Uterus (tissue), 4 donors: ENCODE data around the gene PPM1M. TPM values are rescaled to one million over a fixed set of nuclear protein-coding genes. Genes with fewer than 3 reads are reported as not detected.

Source experiments
- DNase-seq, 2 donors: peaks; one replicate each; pipeline ENCODE4 v3.0.0-alpha.2; 2019 to 2020
- H3K27ac ChIP-seq, 2 donors: fragments of 200-600 bp; sonication (generic); 1 replicate in 1 of 2; 2 replicates in 1 of 2; pipeline ENCODE4 v1.5.1; 2016 to 2018
- H3K27me3 ChIP-seq, 2 donors: fragments of 200-600 bp; sonication (generic); one replicate each; pipeline ENCODE4 v1.5.1; 2018 to 2019; ENCODE audit warnings: control low read depth in 1 of 2
- H3K36me3 ChIP-seq, 2 donors: fragments of 200-600 bp; sonication (generic); one replicate each; pipeline ENCODE4 v1.5.1; 2019; ENCODE audit warnings: control low read depth in 1 of 2
- H3K4me1 ChIP-seq, 2 donors: fragments of 200-600 bp; sonication (generic); one replicate each; pipeline ENCODE4 v1.5.1; 2018 to 2019; ENCODE audit warnings: control low read depth in 1 of 2
- H3K4me3 ChIP-seq, 2 donors: fragments of 200-600 bp; sonication (generic); 1 replicate in 1 of 2; 2 replicates in 1 of 2; pipeline ENCODE4 v1.5.1; 2018 to 2019; ENCODE audit warnings: mild to moderate bottlenecking in 1 of 2
- H3K9me3 ChIP-seq, 2 donors: fragments of 200-600 bp; sonication (generic); one replicate each; pipeline ENCODE4 v1.5.1; 2019; ENCODE audit warnings: control low read depth in 1 of 2
- POLR2A ChIP-seq, 2 donors: fragments of 450-650 bp; IDR thresholded peaks; one replicate each; pipeline ENCODE4 v1.6.1; 2016; ENCODE audit warnings: antibody characterized with exemption in 2 of 2, mild to moderate bottlenecking in 1 of 2, moderate library complexity in 1 of 2
- intact Hi-C: fragments of 100-400 bp; cut with DNase I; formaldehyde crosslinking; loops from one replicate; pipeline ENCODE4 v1.15.1; 2023; ENCODE audit warnings: low total_unique reads
- total RNA-seq, 4 donors: library from RNA; depleted of rRNA in 3 of 4; stranded (reverse); fragments of >200 nt in 3 of 4; gene quantifications; one replicate each; pipeline versions ENCODE4 v1.1.0 to v1.2.4, GENCODE V29; 2014 to 2023
- TF ChIP-seq, protein P1 (sequence below), 4 experiments: fragments of 200-600 bp in 2 of 4; fragments of 450-650 bp in 2 of 4; sonication (generic) in 2 of 4; IDR thresholded peaks; one replicate each; pipeline ENCODE4 v1.5.1; 2016 to 2019; ENCODE audit warnings: antibody characterized with exemption in 4 of 4, mild to moderate bottlenecking in 2 of 4, moderate library complexity in 1 of 4
- donor health status: DM: yes; HTN: yes; CAD: no.

The PPM1M gene
- total RNA-seq, 4 donors from 2014 or later: 23.9 to 32.3 (median 31.5) TPM

GRCh38 chr3:52240886-52241370 lies 4.6 kb upstream of the PPM1M start:
- no peaks in the 10 kb centered on the region for H3K27me3 ChIP-seq
- H3K27ac ChIP-seq: peak overlapping the region in 1 of 2 donors; percentile 92
- intact Hi-C loops: no loop called here
- no peaks in the 10 kb centered on the region for H3K9me3 ChIP-seq
- no peak overlapping the region for H3K4me3 ChIP-seq
- no peaks in the 10 kb centered on the region for H3K36me3 ChIP-seq
- TF ChIP-seq, protein P1, sequence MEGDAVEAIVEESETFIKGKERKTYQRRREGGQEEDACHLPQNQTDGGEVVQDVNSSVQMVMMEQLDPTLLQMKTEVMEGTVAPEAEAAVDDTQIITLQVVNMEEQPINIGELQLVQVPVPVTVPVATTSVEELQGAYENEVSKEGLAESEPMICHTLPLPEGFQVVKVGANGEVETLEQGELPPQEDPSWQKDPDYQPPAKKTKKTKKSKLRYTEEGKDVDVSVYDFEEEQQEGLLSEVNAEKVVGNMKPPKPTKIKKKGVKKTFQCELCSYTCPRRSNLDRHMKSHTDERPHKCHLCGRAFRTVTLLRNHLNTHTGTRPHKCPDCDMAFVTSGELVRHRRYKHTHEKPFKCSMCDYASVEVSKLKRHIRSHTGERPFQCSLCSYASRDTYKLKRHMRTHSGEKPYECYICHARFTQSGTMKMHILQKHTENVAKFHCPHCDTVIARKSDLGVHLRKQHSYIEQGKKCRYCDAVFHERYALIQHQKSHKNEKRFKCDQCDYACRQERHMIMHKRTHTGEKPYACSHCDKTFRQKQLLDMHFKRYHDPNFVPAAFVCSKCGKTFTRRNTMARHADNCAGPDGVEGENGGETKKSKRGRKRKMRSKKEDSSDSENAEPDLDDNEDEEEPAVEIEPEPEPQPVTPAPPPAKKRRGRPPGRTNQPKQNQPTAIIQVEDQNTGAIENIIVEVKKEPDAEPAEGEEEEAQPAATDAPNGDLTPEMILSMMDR (IDR thresholded peaks at IDR 0.05): no peak
- no peak for TF ChIP-seq POLR2A (IDR thresholded peaks at IDR 0.05)
- peaks cover 11 to 14% of the 10 kb centered on the region in 2 donors for H3K4me1 ChIP-seq
- DNase-seq: no peak

GRCh38 chr3:52242039-52242438 lies 3.5 kb upstream of the PPM1M start:
- Histone ChIP-seq H3K9me3 (no peaks in the 10 kb centered on the region), H3K27ac (no peak overlapping the region), H3K27me3 (no peaks in the 10 kb centered on the region), H3K4me1 (peaks cover 5 to 13% of the 10 kb centered on the region in 2 donors), H3K36me3 (no peaks in the 10 kb centered on the region), H3K4me3 (no peak overlapping the region)
- TF ChIP-seq POLR2A (IDR thresholded peaks at IDR 0.05): no peak
- TF ChIP-seq, protein P1 (IDR thresholded peaks at IDR 0.05): no peak
- intact Hi-C loops: no loop called here
- DNase-seq: no peak

DNA sequence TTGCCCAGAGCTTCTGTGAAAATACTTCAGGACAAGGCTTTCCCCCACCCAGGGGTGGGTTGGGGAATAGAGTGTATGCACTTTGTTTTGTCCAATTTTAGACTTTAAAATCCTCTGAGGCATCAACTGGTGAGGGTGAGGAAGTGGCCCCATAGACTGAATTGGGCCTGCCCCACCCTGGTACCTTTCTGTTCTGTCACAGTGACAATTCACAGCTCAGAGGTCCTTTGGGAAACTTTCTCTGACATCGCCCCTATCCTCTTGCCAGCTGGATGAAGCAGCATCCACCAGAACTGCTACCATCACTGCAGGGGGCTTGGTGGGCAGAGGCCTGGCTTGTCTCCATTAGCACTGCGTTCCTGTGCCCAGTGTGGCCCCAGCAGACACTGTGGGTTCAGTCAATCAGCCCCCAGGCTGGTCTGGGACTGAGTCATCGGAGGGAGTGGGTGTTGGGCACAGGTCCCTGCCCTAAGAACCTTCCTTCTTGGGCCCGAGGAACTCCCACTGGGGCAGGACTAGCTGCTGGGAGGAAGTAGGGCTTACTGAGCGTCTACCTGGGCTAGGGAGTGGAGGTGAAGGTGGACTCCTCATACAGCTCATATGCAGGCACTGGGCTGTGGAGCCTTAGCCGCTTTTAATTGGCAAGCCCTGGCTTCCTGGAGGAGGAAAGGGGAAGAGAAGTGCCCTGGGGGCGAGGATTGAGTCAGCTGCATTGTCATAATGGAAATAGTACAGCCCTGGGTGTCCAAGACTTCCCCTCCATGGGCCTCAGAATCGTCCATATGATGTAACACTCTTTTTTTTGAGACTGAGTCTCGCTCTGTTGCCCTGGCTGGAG lies 1.5 kb upstream of the PPM1M start:
- intact Hi-C loops: no loop called here
- Histone ChIP-seq H3K9me3 (no peaks in the 10 kb centered on the region), H3K4me3 (no peak overlapping the region), H3K4me1 (peaks cover 0 to 4% of the 10 kb centered on the region in 2 donors), H3K36me3 (no peaks in the 10 kb centered on the region), H3K27ac (no peak overlapping the region), H3K27me3 (no peaks in the 10 kb centered on the region)
- peak in 1 of 2 donors; percentile 16 for DNase-seq
- TF ChIP-seq, protein P1 (IDR thresholded peaks at IDR 0.05): no peak
- TF ChIP-seq POLR2A (IDR thresholded peaks at IDR 0.05): no peak

DNA sequence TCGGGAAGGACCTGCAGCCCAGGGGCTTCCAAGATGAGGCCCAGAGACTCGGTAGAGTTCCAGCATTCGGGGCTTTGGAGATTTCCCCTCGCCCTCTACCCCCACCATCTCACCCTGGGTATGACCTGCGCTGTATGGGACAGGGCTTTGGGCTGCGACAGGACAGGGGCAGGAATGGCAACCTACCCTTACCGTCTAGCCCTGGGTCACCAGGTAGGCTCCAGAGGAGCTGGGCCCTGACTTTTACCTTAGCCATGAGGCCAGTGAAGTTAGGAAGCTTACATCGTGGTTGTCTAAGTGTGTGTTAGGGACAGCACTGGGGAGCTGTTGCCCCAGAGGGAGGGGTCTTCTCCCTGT lies 683 bp downstream of the PPM1M start:
- H3K9me3 ChIP-seq: no peaks in the 10 kb centered on the region
- H3K27ac ChIP-seq: peak overlapping the region; percentile 80 to 92
- no peaks in the 10 kb centered on the region for H3K4me1 ChIP-seq
- intact Hi-C loops: no loop called here
- no peak for TF ChIP-seq POLR2A (IDR thresholded peaks at IDR 0.05)
- H3K36me3 ChIP-seq: no peaks in the 10 kb centered on the region
- H3K27me3 ChIP-seq: no peaks in the 10 kb centered on the region
- H3K4me3 ChIP-seq: peak overlapping the region; percentile 32 to 62
- DNase-seq: no peak

- peak in 1 of 2 donors; percentile 16 for DNase-seq
- no peaks in the 10 kb centered on the region for H3K4me1 ChIP-seq
- intact Hi-C loops: no loop called here
- no peaks in the 10 kb centered on the region for H3K36me3 ChIP-seq
- H3K27me3 ChIP-seq: no peaks in the 10 kb centered on the region
- H3K27ac ChIP-seq: peak overlapping the region; percentile 80 to 92
- no peak overlapping the region for H3K4me3 ChIP-seq
- H3K9me3 ChIP-seq: no peaks in the 10 kb centered on the region
- TF ChIP-seq, protein P1 (IDR thresholded peaks at IDR 0.05): no peak
- TF ChIP-seq POLR2A (IDR thresholded peaks at IDR 0.05): no peak
Observed at GRCh38 chr3:52246728-52247408, 1.3 kb downstream of the PPM1M start.
